ENCODE data around the gene ERG. TPM values are rescaled to one million over a fixed set of nuclear protein-coding genes. Genes with fewer than 3 reads are reported as not detected.

ERG gene
- total and polyA plus RNA-seq, 3 donors from 2014 or later, result 3.7 to 8.0 (median 5.0) TPM

DNA sequence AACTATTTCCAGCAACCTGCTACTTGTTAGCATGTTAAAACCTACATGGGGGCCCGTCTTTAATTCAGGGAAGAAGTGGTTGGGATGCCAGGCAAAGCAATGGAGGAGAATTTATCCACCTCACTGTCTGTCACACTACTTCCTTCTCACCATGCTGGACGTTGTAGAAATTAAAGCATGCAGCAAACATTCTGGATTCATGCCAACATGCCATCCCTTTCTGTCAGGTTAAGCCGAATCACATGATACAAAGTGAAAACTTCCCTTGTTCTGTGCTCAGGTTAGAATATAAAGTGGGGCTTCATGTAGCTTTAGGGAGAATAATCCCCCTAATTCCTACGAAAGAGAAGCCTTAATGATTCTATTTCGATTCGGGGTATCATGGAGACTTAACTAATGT is 95.5 kb downstream of the ERG start:
- Histone ChIP-seq H3K9me3 (no peaks in the 10 kb centered on the region), H3K27ac (no peak overlapping the region), H3K36me3 (ENCODE audit: low read depth, missing control alignments) (no peaks in the 10 kb centered on the region), H3K4me3 (no peak overlapping the region), H3K4me1 (no peaks in the 10 kb centered on the region), H3K27me3 (no peaks in the 10 kb centered on the region)
- intact Hi-C loops (cut with DNase I; ENCODE audit: low total_unique reads), result no loop called here
- no peak for DNase-seq
- 68% methylated on average over 6 of the region's 6 CpGs for WGBS, 2 donors
- TF ChIP-seq, protein P1, sequence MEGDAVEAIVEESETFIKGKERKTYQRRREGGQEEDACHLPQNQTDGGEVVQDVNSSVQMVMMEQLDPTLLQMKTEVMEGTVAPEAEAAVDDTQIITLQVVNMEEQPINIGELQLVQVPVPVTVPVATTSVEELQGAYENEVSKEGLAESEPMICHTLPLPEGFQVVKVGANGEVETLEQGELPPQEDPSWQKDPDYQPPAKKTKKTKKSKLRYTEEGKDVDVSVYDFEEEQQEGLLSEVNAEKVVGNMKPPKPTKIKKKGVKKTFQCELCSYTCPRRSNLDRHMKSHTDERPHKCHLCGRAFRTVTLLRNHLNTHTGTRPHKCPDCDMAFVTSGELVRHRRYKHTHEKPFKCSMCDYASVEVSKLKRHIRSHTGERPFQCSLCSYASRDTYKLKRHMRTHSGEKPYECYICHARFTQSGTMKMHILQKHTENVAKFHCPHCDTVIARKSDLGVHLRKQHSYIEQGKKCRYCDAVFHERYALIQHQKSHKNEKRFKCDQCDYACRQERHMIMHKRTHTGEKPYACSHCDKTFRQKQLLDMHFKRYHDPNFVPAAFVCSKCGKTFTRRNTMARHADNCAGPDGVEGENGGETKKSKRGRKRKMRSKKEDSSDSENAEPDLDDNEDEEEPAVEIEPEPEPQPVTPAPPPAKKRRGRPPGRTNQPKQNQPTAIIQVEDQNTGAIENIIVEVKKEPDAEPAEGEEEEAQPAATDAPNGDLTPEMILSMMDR (IDR thresholded peaks at IDR 0.05), result no peak
- TF ChIP-seq POLR2A (IDR thresholded peaks at IDR 0.05), result no peak

DNA sequence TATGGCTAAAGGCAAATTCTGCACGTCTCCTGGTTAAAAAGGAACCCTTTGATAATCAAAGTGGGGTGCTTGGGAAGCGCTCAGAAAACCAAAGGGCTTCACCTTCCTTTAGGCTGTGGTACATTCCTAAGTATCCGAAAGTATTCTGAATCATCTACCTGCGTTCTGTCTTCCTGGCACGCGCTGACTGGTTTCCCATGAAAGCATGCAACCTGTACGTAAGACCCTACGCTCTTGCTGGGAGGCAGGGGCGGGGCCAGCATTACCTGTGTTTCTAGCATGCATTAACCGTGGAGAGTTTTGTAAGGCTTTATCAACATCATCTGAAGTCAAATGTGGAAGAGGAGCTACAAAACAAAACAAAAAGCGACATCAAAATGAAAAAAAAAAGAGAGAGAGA is 96.0 kb downstream of the ERG start:
- intact Hi-C loops (cut with DNase I; ENCODE audit: low total_unique reads), result no loop called here
- no peak for TF ChIP-seq POLR2A (IDR thresholded peaks at IDR 0.05)
- TF ChIP-seq, protein P1 (IDR thresholded peaks at IDR 0.05), result no peak
- Histone ChIP-seq H3K36me3 (ENCODE audit: low read depth, missing control alignments) (no peaks in the 10 kb centered on the region), H3K4me1 (no peaks in the 10 kb centered on the region), H3K9me3 (no peaks in the 10 kb centered on the region), H3K27me3 (no peaks in the 10 kb centered on the region), H3K27ac (no peak overlapping the region), H3K4me3 (no peak overlapping the region)
- DNase-seq, result no peak
- 90 to 93% methylated on average over 11 of the region's 11 CpGs for WGBS, 2 donors

DNA sequence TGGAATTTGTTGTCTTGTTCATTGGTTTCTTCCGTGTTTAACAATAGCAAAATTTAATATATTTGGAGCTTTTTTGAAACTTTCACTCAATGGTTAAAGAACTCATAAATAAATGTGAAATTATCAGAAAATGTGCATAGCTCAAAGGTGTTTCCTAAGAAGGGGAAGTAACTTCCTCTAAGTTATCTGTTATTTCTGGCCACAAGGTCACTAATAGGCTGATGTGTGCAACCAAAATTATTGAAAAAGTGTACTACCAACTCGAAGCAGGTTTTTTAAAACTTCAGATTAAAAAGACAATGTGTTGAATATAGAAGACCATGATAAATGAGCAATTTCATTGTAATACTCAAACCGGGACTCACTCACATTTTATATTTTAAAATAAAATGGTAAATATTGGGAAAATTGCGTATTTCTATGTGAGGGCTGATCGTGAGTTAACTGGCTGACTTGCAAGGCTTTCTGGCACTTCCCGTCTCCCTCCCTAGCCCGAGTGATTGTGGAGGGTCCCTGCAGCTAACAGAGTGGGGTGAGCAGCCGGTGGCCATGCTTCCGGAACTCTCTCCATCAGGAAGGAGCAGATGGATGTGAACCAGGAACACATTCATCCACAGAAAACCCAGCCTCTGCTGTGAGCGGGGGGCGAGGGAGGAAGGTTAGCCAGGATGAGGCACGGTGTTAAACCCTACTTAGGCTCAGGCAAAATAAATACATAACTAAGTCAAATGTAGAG is 96.9 kb downstream of the ERG start:
- TF ChIP-seq, protein P1 (IDR thresholded peaks at IDR 0.05), result no peak
- no peak for TF ChIP-seq POLR2A (IDR thresholded peaks at IDR 0.05)
- no peak overlapping the region for H3K27ac ChIP-seq
- H3K27me3 ChIP-seq, result no peaks in the 10 kb centered on the region
- no peaks in the 10 kb centered on the region for H3K36me3 ChIP-seq (ENCODE audit: low read depth, missing control alignments)
- WGBS, 2 donors, result 71 to 73% methylated on average over 12 of the region's 12 CpGs
- H3K4me1 ChIP-seq, result no peaks in the 10 kb centered on the region
- H3K4me3 ChIP-seq, result no peak overlapping the region
- no peaks in the 10 kb centered on the region for H3K9me3 ChIP-seq
- intact Hi-C loops (cut with DNase I; ENCODE audit: low total_unique reads), result no loop called here
- no peak for DNase-seq

DNA sequence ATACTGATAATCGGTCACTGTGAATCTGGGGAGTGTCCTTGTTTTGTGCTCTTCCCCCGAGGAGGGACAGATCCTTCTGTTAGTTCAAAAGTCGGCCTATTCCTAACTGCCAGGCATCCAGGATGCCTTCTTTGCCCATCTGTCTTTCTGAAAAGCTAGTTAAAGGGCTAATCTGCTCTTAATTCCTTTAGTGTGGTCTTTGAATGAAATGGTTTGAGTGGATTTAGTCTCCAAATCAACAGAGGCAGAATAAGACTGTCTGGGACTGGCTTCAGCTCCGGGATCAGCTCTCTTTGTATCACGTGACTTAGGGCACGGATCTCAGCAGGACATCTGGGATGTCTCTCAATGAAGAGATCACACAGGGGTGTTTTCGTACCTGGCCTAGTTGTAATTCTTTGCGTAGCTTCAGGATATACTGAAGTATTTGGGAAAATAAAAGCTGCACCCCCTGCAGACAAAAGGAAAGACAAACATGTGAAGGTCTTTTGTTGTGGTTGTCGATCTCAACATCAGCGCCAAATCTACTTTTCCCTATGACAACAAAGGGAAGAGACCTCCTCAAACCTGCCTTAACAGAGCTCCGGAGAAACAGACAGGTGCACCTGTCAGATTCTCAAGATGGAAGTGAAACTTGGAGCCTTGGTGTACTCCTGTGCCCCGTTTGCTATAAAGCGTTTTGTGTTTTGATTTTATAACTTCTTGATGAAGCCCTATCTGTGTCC is 97.9 kb downstream of the ERG start:
- no peaks in the 10 kb centered on the region for H3K27me3 ChIP-seq
- intact Hi-C loops (cut with DNase I; ENCODE audit: low total_unique reads), result no loop called here
- H3K4me1 ChIP-seq, result no peaks in the 10 kb centered on the region
- H3K9me3 ChIP-seq, result no peaks in the 10 kb centered on the region
- WGBS, 2 donors, result 86 to 89% methylated on average over 13 of the region's 13 CpGs
- no peak for DNase-seq
- H3K27ac ChIP-seq, result no peak overlapping the region
- no peaks in the 10 kb centered on the region for H3K36me3 ChIP-seq (ENCODE audit: low read depth, missing control alignments)
- no peak overlapping the region for H3K4me3 ChIP-seq
- no peak for TF ChIP-seq POLR2A (IDR thresholded peaks at IDR 0.05)
- TF ChIP-seq, protein P1 (IDR thresholded peaks at IDR 0.05), result no peak

All from testis (tissue), 3 donors.